ENCODE measurements around the gene FRAT1.
A peak's percentile ranks its signal among the peaks of the same experiment; 100 is the strongest.

The FRAT1 gene

DNA sequence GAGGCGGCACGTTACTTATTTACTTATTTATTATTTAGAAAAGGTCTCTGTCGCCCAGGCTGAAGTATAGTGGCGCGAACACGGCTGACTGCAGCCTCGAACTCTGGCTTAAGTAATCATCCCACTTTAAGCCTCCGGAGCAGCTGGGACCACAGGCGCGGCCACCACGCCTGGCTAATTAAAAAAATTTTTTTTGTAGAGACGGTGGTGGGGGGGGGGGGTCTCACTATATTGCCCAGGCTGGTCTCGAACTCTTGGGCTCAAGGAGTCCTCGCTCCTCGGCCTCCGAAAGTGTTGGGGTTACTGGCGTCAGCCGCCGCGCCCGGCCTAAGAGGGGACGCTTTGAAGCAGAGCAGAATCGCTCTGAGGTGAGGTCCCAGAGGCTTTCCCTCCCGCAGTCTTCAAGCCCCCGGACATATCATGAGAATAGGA lies 16.1 kb downstream of the FRAT1 start:
- Mint-ChIP-seq H3K4me3 (peak overlapping the region; percentile 73 to 78 (median 76)), H3K27me3 (ENCODE audit: low read depth) (peaks cover 53% of the 10 kb centered on the region), H3K27ac (peak overlapping the region in 2 of 3 experiments; percentile 76 to 82), H3K9me3 (no peaks in the 10 kb centered on the region), H3K36me3 (ENCODE audit: low read depth) (peaks cover 4% of the 10 kb centered on the region), H3K4me1 (peaks cover 44% of the 10 kb centered on the region)
- TF ChIP-seq, protein P1, sequence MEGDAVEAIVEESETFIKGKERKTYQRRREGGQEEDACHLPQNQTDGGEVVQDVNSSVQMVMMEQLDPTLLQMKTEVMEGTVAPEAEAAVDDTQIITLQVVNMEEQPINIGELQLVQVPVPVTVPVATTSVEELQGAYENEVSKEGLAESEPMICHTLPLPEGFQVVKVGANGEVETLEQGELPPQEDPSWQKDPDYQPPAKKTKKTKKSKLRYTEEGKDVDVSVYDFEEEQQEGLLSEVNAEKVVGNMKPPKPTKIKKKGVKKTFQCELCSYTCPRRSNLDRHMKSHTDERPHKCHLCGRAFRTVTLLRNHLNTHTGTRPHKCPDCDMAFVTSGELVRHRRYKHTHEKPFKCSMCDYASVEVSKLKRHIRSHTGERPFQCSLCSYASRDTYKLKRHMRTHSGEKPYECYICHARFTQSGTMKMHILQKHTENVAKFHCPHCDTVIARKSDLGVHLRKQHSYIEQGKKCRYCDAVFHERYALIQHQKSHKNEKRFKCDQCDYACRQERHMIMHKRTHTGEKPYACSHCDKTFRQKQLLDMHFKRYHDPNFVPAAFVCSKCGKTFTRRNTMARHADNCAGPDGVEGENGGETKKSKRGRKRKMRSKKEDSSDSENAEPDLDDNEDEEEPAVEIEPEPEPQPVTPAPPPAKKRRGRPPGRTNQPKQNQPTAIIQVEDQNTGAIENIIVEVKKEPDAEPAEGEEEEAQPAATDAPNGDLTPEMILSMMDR (IDR thresholded peaks at IDR 0.05; ENCODE audit: unreplicated experiment in 3 of 3), result no peak

GRCh38 chr10:97336006-97336405 lies 16.9 kb downstream of the FRAT1 start:
- Mint-ChIP-seq H3K9me3 (no peaks in the 10 kb centered on the region), H3K36me3 (ENCODE audit: low read depth) (peaks cover 3% of the 10 kb centered on the region), H3K27ac (peak overlapping the region; percentile 6 to 86 (median 83)), H3K4me1 (peaks cover 44% of the 10 kb centered on the region), H3K4me3 (peak overlapping the region; percentile 66 to 85 (median 82)), H3K27me3 (ENCODE audit: low read depth) (peaks cover 53% of the 10 kb centered on the region)
- TF ChIP-seq, protein P1 (IDR thresholded peaks at IDR 0.05; ENCODE audit: unreplicated experiment in 3 of 3), result no peak

DNA sequence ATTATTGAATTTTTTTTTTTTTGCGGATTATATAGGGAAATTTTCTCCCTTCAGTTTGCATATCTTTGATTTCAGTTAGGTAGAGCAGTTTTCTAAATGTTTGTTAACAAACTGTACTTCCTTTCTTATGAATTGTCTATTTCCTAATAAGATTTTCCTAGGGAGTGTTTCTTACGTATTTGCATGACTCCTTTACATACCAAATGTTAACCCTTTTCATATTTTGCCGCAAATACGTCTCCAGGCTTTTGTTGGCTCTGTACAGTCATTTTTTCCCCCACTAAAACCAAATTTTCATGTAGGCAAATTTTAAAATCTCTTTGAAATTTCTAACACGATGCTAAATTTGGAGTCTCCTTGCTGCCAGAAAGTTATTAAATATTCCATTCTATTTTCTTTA lies 17.4 kb downstream of the FRAT1 start:
- peak overlapping the region; percentile 6 to 86 (median 83) for H3K27ac Mint-ChIP-seq
- H3K27me3 Mint-ChIP-seq (ENCODE audit: low read depth), result peaks cover 55% of the 10 kb centered on the region
- H3K4me1 Mint-ChIP-seq, result peaks cover 39% of the 10 kb centered on the region
- TF ChIP-seq, protein P1 (IDR thresholded peaks at IDR 0.05; ENCODE audit: unreplicated experiment in 3 of 3), result no peak
- H3K36me3 Mint-ChIP-seq (ENCODE audit: low read depth), result no peaks in the 10 kb centered on the region
- H3K9me3 Mint-ChIP-seq, result no peaks in the 10 kb centered on the region
- H3K4me3 Mint-ChIP-seq, result peak overlapping the region; percentile 66 to 85 (median 82)

GRCh38 chr10:97336942-97337831 lies 18.1 kb downstream of the FRAT1 start:
- H3K36me3 Mint-ChIP-seq (ENCODE audit: low read depth), result no peaks in the 10 kb centered on the region
- peak overlapping the region; percentile 6 to 86 (median 83) for H3K27ac Mint-ChIP-seq
- H3K9me3 Mint-ChIP-seq, result no peaks in the 10 kb centered on the region
- TF ChIP-seq, protein P1 (IDR thresholded peaks at IDR 0.05; ENCODE audit: unreplicated experiment in 3 of 3), result no peak
- peaks cover 58% of the 10 kb centered on the region for H3K27me3 Mint-ChIP-seq (ENCODE audit: low read depth)
- peak overlapping the region; percentile 66 to 85 (median 82) for H3K4me3 Mint-ChIP-seq
- H3K4me1 Mint-ChIP-seq, result peaks cover 35% of the 10 kb centered on the region

DNA sequence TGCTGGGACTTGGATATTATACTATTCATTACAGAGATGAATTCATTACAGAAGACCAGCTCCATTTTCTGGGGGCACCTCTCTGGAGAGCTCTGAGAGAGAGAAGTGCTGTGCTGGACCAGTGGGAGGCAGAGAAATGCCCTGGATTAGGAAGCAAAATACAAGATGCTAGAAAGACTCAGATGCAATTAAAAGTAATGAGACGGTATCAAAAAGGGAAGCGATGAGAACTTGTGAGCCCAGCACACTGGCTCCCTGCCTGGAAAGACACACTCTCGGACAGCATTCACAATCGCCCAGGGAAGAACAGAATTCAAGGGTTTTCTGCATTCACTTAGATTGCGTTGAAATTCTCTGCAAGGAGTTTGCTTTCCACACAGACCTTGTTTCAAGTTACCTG lies 19.0 kb downstream of the FRAT1 start:
- Mint-ChIP-seq H3K4me3 (peak overlapping the region; percentile 6 to 85 (median 10)), H3K36me3 (ENCODE audit: low read depth) (no peaks in the 10 kb centered on the region), H3K4me1 (peaks cover 26% of the 10 kb centered on the region), H3K27ac (peak overlapping the region; percentile 6 to 86 (median 83)), H3K9me3 (no peaks in the 10 kb centered on the region), H3K27me3 (ENCODE audit: low read depth) (peaks cover 56% of the 10 kb centered on the region)
- TF ChIP-seq, protein P1 (IDR thresholded peaks at IDR 0.05; ENCODE audit: unreplicated experiment in 3 of 3), result no peak
